ENCODE results near the gene HOXD13.

Gene HOXD13

DNA sequence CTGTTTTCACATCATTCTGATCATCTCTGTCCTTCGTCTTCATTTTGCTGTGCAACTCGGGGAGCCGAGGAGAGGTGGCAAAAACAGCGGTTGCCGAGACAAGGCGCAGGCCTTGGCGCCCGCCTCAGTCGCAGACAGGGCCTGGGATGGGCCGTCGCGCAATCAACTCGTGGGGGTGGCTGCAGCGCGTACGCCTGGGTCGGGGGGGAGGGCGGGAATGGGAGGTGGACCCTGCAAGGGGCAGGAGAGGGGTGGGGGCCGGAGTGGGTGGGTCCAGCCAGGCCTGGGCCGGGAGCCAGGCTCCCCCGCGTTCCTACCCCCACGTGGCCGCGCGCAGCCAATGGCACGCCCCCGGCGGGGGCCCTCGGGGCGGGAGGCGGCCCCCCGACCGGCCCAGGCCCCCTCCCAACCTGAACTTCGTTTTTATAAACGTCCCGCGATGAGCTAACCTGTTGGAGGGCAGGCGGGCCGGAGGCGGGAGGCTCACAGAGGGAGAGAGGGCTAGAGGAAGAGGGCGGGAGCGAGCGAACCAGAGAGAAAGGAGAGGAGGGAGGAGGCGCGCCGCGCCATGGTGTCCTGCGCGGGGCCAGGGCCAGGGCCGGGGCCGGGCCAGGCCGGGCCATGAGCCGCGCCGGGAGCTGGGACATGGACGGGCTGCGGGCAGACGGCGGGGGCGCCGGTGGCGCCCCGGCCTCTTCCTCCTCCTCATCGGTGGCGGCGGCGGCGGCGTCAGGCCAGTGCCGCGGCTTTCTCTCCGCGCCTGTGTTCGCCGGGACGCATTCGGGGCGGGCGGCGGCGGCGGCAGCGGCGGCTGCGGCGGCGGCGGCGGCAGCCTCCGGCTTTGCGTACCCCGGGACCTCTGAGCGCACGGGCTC, at the start of gene HOXD13:
Gene HOXD13, plus strand, starts transcription at position 452 of the 875 bp plus-strand sequence. Its CDS starts 170 bp downstream, at position 622.
- H3K4me1 ChIP-seq: peaks cover 6 to 15% (median 10%) of the 10 kb centered on the region in 10 experiments; a peak in 15 of 20 replicates
- peaks cover 9 to 34% (median 14%) of the 10 kb centered on the region in 11 experiments; a peak in 20 of 22 replicates for H3K9me3 ChIP-seq (replicated peaks in 1 of 11)
- H3K36me3 ChIP-seq: no peaks in the 10 kb centered on the region
- no peak within 1 kb of the TSS for H3K27ac ChIP-seq
- H4K20me1 ChIP-seq: peaks cover 0 to 95% (median 75%) of the 10 kb centered on the region in 11 experiments; a peak in 18 of 22 replicates
- H3K27me3 ChIP-seq: peaks cover 100% of the 10 kb centered on the region in 11 experiments
- peak within 1 kb of the TSS in 10 of 11 experiments; percentile 10 to 75 (median 28); a peak in 13 of 22 replicates for H3K4me2 ChIP-seq
- no peak for TF ChIP-seq Cebpa-rat (IDR thresholded peaks at IDR 0.05)
- no peak within 1 kb of the TSS for H3K9ac ChIP-seq
- peak within 1 kb of the TSS in 8 of 10 experiments; percentile 7 to 44 (median 30); a peak in 13 of 20 replicates for H3K4me3 ChIP-seq

DNA sequence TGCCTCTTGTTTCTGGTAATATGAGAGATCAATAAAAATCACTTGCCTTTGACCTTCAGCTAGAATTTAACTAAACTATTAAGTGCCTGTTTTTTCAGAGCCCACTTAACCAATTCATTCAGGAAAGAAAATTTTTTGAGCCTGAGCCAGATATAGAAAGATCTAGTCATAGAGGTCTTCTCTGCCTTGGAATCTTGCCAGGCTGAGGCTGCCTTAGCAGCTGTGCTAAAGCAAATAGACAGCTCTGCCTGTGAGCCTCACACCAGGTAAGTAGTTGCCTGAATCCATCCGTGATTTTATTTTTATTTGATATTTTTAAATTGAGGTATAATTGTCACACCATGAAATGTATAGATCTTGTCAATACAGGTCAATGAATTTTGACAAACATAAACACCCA, 36.1 kb upstream of the HOXD13 start:
- H4K20me1 ChIP-seq: no peaks in the 10 kb centered on the region
- H3K9ac ChIP-seq: no peak overlapping the region
- H3K27ac ChIP-seq: no peak overlapping the region
- no peak for TF ChIP-seq Cebpa-rat (IDR thresholded peaks at IDR 0.05)
- no peaks in the 10 kb centered on the region for H3K36me3 ChIP-seq
- no peaks in the 10 kb centered on the region for H3K27me3 ChIP-seq
- no peak overlapping the region for H3K4me2 ChIP-seq
- H3K4me1 ChIP-seq: no peaks in the 10 kb centered on the region
- H3K4me3 ChIP-seq: no peak overlapping the region
- no peaks in the 10 kb centered on the region for H3K9me3 ChIP-seq (replicated peaks in 1 of 11)

DNA sequence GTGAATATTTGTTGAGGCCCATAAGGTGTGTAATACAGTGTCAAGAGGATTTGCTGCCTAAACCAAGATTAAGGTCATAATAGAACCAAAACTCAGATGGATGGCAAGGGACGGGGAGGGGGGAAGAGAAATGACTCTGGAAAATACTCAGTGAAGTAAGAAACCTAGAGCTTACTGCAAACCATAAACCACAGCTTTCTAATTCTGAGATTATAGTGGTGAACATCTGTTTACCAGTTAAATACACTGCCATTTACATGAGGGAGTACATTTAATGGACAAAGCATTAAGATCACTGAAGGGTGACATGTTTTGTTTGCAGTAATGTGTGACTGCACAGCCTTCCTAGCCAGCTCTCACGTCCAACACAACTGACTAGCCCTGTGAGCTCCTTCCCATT, 28.6 kb upstream of the HOXD13 start:
- peak overlapping the region in 5 of 11 experiments; percentile 2 to 48 (median 21); a peak in 6 of 22 replicates for H3K4me2 ChIP-seq
- peaks cover 26 to 41% (median 37%) of the 10 kb centered on the region in 11 experiments for H3K27me3 ChIP-seq
- H3K36me3 ChIP-seq: no peaks in the 10 kb centered on the region
- H3K27ac ChIP-seq: no peak overlapping the region
- no peak overlapping the region for H3K4me3 ChIP-seq
- peaks cover 0 to 9% (median 0%) of the 10 kb centered on the region in 10 experiments; a peak in 7 of 20 replicates for H3K4me1 ChIP-seq
- H3K9ac ChIP-seq: no peak overlapping the region
- no peak for TF ChIP-seq Cebpa-rat (IDR thresholded peaks at IDR 0.05)
- peaks cover 23 to 29% (median 26%) of the 10 kb centered on the region in 11 experiments for H3K9me3 ChIP-seq (replicated peaks in 1 of 11)
- H4K20me1 ChIP-seq: no peaks in the 10 kb centered on the region; a peak in 1 of 22 replicates

DNA sequence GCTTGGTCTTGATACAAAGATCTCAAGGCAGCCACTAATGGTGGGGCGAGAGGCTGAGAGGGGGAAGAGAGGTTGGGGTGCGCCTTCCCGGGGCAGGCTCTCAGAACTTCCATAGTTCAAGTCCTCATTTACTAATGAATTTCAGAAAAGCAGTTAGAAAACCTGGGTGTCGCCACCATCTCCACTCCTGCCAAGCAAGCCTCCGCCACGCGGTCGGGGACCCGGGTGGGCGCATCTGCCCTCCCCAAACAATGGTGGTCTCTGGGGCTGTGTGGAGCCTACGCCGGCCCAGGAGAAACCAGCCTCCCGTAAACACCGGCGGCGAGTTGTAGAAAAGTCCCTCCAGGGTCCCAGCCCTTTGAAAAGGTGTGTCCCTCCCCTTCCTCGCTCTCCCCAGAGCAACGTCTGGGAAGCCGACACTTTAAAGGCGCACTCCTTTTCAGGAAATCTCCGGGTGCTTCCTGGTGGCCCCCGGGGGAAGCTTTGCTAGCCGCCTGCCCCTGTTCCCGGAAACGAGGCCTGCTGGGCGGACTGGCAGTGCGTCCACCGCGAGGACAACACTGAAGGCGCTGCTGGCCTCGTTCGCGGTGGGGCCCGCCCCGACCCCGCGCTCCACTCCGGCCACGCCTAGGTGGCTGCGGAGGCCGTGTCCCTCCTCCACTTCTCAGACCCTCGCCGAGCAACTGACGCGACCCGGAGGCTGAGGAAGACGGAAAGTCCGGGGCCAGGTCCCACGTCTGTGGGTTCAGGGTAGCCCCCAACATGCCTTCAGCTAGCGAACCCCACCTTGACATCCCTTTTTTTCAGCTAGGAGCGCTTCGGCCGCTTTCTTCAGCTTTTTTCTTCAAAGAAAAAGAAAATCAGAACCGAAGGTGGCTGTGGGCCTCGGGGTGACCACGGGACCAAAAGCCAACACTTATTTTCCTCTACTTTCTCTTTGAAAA, 25.6 kb upstream of the HOXD13 start:
- Histone ChIP-seq H3K9ac (no peak overlapping the region), H3K4me1 (peaks cover 0 to 9% (median 0%) of the 10 kb centered on the region in 10 experiments; a peak in 7 of 20 replicates)
- no peak for TF ChIP-seq Cebpa-rat (IDR thresholded peaks at IDR 0.05)

DNA sequence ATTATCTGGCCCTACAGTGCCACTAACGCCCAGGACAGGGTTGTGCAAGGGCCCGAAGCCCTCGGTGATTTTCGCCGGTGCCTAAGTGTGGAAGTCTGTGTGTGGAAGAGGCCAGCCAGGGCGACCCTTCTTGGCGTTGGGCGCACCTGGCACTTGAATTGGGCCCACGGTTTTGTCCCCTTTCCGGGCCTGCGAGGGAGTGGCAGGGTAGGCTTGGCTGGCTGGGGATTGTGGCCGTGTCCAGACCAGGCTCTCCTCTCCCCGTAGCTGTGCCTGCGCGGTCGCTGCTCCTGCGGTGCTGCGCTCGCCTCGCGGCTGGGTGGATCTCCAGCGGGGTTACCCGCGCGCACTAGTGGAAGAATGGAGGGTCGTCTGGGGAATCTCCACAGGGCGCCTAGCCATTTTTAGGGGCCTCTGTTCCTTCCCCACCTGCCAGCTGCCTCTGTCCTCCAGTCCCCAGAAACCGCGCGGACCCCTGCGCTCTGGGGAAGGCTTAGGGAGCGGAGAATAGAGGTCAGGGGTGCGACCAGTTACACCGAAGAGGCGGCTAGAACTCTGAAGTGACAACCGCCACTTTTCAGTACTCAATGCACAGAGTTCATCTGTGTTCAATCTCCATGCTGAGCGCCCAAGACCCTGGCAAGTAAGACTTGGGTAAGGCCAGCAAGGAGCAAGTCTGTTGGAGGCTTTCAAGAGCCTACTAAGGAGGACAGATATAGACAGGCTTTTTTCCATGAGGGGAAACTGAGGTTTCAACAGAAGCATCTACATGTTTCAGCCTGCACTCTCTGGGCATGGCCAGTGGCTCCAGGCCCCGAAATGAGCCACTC, 24.7 kb upstream of the HOXD13 start:
- Histone ChIP-seq H3K4me1 (peaks cover 0 to 9% (median 0%) of the 10 kb centered on the region in 10 experiments; a peak in 7 of 20 replicates), H3K4me2 (no peak overlapping the region), H3K9ac (no peak overlapping the region), H3K27me3 (peaks cover 63 to 79% (median 75%) of the 10 kb centered on the region in 11 experiments), H3K9me3 (replicated peaks in 1 of 11) (peaks cover 27 to 46% (median 42%) of the 10 kb centered on the region in 11 experiments), H3K27ac (no peak overlapping the region), H4K20me1 (peaks cover 0 to 11% (median 8%) of the 10 kb centered on the region in 11 experiments; a peak in 5 of 22 replicates), H3K4me3 (no peak overlapping the region), H3K36me3 (no peaks in the 10 kb centered on the region)
- TF ChIP-seq Cebpa-rat (IDR thresholded peaks at IDR 0.05): no peak

More for the DNA sequence above, 25.6 kb upstream of the HOXD13 start:
- Histone ChIP-seq H3K4me2 (no peak overlapping the region; a peak in 1 of 22 replicates), H3K9me3 (replicated peaks in 1 of 11) (peaks cover 27 to 40% (median 37%) of the 10 kb centered on the region in 11 experiments), H3K36me3 (no peaks in the 10 kb centered on the region), H3K4me3 (no peak overlapping the region; a peak in 1 of 20 replicates), H3K27me3 (peaks cover 54 to 70% (median 66%) of the 10 kb centered on the region in 11 experiments), H4K20me1 (peaks cover 0 to 8% (median 4%) of the 10 kb centered on the region in 11 experiments; a peak in 4 of 22 replicates), H3K27ac (no peak overlapping the region)

DNA sequence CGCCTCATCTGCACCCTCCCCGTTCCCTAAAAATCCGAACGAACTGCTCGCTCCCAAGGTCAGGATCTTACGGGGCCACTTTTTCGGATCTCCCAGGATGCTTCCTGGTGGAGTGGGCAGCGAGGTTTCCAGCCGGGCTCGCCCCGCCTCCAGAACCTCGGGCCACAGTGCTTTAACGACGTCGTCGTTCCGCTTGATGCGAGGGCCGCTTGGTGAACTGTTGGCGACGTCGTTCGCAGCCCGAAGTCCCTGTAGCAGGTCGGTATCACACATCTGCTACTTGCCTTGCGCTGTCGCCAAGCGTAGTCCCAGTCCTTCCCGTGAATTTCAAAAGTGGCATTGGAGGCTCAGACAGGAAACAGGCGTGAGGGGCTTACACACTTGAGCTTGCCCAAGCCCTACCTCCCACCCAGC, 24.1 kb upstream of the HOXD13 start:
- no peaks in the 10 kb centered on the region for H3K36me3 ChIP-seq
- peaks cover 30 to 49% (median 42%) of the 10 kb centered on the region in 11 experiments for H3K9me3 ChIP-seq (replicated peaks in 1 of 11)
- peaks cover 69 to 85% (median 82%) of the 10 kb centered on the region in 11 experiments for H3K27me3 ChIP-seq
- no peak overlapping the region for H3K27ac ChIP-seq
- no peak for TF ChIP-seq Cebpa-rat (IDR thresholded peaks at IDR 0.05)
- peaks cover 0 to 16% (median 8%) of the 10 kb centered on the region in 11 experiments; a peak in 6 of 22 replicates for H4K20me1 ChIP-seq
- peaks cover 0 to 9% (median 0%) of the 10 kb centered on the region in 10 experiments; a peak in 7 of 20 replicates for H3K4me1 ChIP-seq
- no peak overlapping the region for H3K9ac ChIP-seq
- no peak overlapping the region for H3K4me2 ChIP-seq
- no peak overlapping the region for H3K4me3 ChIP-seq

DNA sequence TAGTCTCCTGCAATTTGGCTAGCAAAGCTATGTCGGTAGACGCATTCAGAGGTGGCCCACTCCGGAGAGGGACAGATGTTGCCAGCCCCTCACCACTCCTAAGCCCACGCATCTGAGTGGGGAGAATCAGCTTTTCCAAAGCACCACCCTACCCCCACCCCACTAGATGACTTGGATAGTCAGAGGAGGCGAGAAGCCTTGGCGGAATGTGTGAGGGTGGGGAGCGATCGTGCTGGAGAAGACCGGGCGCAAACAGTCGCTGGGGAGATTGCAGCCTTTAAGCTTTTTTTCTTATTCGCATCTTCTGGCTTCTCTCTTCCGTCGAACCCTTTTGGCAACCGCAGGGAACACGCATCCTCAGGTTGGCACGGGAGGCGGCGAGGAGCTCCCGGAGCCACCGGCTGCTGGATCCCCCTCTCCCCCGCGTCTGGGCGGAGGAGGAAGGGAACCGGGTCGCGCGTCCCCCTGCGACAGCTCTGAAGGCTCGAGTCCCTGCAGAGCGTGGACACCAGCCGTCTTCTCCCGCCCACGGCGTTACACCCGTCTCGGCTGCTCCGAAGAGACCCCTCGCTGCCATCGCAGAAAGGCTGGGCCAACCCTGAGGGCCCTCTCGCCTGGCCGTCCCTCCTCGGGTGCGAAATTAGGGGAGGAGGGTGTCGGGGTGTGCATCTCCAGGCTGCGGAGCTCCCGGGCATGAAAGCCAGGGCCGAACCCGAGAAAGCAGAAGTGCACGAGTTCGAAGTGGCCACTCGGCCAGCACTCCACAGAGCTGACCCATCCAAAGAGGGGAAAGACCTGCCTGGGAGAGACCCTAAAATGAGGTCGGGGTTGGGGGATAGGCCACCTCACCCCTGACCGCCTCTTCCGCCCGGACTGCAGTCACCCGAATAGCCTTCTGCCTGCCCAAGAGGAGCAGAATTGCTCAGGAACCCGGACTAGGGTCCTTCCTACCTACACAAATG, 20.9 kb upstream of the HOXD13 start:
- no peak for TF ChIP-seq Cebpa-rat (IDR thresholded peaks at IDR 0.05)
- Histone ChIP-seq H3K9ac (no peak overlapping the region), H3K27ac (no peak overlapping the region), H4K20me1 (peaks cover 0 to 44% (median 23%) of the 10 kb centered on the region in 11 experiments; a peak in 13 of 22 replicates), H3K4me2 (no peak overlapping the region), H3K36me3 (no peaks in the 10 kb centered on the region), H3K4me1 (no peaks in the 10 kb centered on the region), H3K9me3 (replicated peaks in 1 of 11) (peaks cover 29 to 56% (median 42%) of the 10 kb centered on the region in 11 experiments), H3K27me3 (peaks cover 98 to 100% (median 100%) of the 10 kb centered on the region in 11 experiments), H3K4me3 (no peak overlapping the region)

Data from BLaER1 treated with 17β-estradiol and CSF1 and Interleukin-3, amounts not matched to agents 10 nM and 100 nM (cell line).